DOHH2 (cell line): ENCODE results near the gene CHST3.

Experiments
- H3F3A ChIP-seq: fragments of 200-600 bp; sonication (generic), shearing (Covaris generic); 2 replicates; pipeline ENCODE4 v1.6.0; 2016; ENCODE audit warnings: antibody characterized with exemption, mild to moderate bottlenecking; ENCODE audit not compliant: control insufficient read depth, insufficient read depth
- H3K27ac ChIP-seq: fragments of 200-600 bp; sonication (generic); 2 replicates; pipeline ENCODE4 v1.5.1; 2014; ENCODE audit warnings: low read depth, mild to moderate bottlenecking, low read length, moderate library complexity
- H3K27me3 ChIP-seq: fragments of 200-600 bp; sonication (generic); 2 replicates; pipeline ENCODE4 v1.6.1; 2014; ENCODE audit warnings: mild to moderate bottlenecking, low read length, mixed read lengths; ENCODE audit not compliant: control insufficient read depth
- H3K36me3 ChIP-seq: fragments of 200-600 bp; sonication (generic); 2 replicates; pipeline ENCODE4 v1.6.1; 2014; ENCODE audit warnings: mild to moderate bottlenecking, low read length, moderate library complexity, mixed read lengths; ENCODE audit not compliant: control insufficient read depth
- H3K4me1 ChIP-seq: fragments of 200-600 bp; sonication (generic); 2 replicates; pipeline ENCODE4 v1.6.1; 2014; ENCODE audit warnings: mild to moderate bottlenecking, low read length, mixed read lengths; ENCODE audit not compliant: control insufficient read depth
- H3K4me2 ChIP-seq: fragments of 200-600 bp; sonication (generic); 2 replicates; pipeline ENCODE4 v1.6.0; 2014; ENCODE audit warnings: mild to moderate bottlenecking, low read length, moderate library complexity
- H3K4me3 ChIP-seq: fragments of 200-600 bp; sonication (generic); 2 replicates; pipeline ENCODE4 v1.5.1; 2014; ENCODE audit warnings: mild to moderate bottlenecking, low read length, mixed read lengths
- H3K79me2 ChIP-seq: fragments of 200-600 bp; sonication (generic); 2 replicates; pipeline ENCODE4 v1.6.1; 2014; ENCODE audit warnings: mild to moderate bottlenecking, low read length, mixed read lengths; ENCODE audit not compliant: control insufficient read depth
- H3K9me2 ChIP-seq: fragments of 200-600 bp; sonication (generic); replicated peaks from 2 replicates; pipeline ENCODE4 v1.6.1; 2014; ENCODE audit warnings: mild to moderate bottlenecking, low read length, mixed read lengths; ENCODE audit not compliant: control insufficient read depth
- H3K9me3 ChIP-seq: fragments of 200-600 bp; sonication (generic); 2 replicates; pipeline ENCODE4 v1.6.1; 2014; ENCODE audit warnings: antibody characterized with exemption, low read length, mixed read lengths; ENCODE audit not compliant: control insufficient read depth, insufficient read depth
- H4K20me1 ChIP-seq: fragments of 200-600 bp; sonication (generic); 2 replicates; pipeline ENCODE4 v1.6.0; 2014; ENCODE audit warnings: low read depth, mild to moderate bottlenecking, antibody characterized with exemption, low read length, moderate library complexity; ENCODE audit not compliant: control insufficient read depth, insufficient read depth
- CTCF ChIP-seq: fragments of 200-600 bp; sonication (generic); IDR thresholded peaks from one replicate; pipeline ENCODE4 v1.5.1; 2014; ENCODE audit warnings: antibody characterized with exemption, mild to moderate bottlenecking, low read depth, low read length; ENCODE audit not compliant: poor library complexity, severe bottlenecking
- EZH2phosphoT487 ChIP-seq: fragments of 200-600 bp; sonication (generic); IDR thresholded peaks from 2 replicates; pipeline ENCODE4 v1.6.1; 2017; ENCODE audit warnings: borderline replicate concordance, mild to moderate bottlenecking, antibody characterized with exemption, low read length, moderate library complexity, mixed read lengths

CHST3 gene

GRCh38 chr10:72011468-72011867 is 47.3 kb downstream of the CHST3 start:
- H3K4me2 ChIP-seq, result no peak overlapping the region
- H3K79me2 ChIP-seq, result no peaks in the 10 kb centered on the region
- no peaks in the 10 kb centered on the region for H3K9me2 ChIP-seq
- peaks cover 6% of the 10 kb centered on the region; the same call in 1 of the 2 replicates for H3K27me3 ChIP-seq
- no peaks in the 10 kb centered on the region for H3K36me3 ChIP-seq
- no peaks in the 10 kb centered on the region for H3F3A ChIP-seq
- no peak for TF ChIP-seq CTCF
- TF ChIP-seq EZH2phosphoT487, result no peak
- no peak overlapping the region for H3K4me3 ChIP-seq
- H3K9me3 ChIP-seq, result no peaks in the 10 kb centered on the region
- H3K27ac ChIP-seq, result no peak overlapping the region
- H4K20me1 ChIP-seq, result no peaks in the 10 kb centered on the region
- H3K4me1 ChIP-seq, result no peaks in the 10 kb centered on the region

GRCh38 chr10:72011976-72012512 is 47.8 kb downstream of the CHST3 start:
- no peak overlapping the region for H3K4me3 ChIP-seq
- H3K9me2 ChIP-seq, result no peaks in the 10 kb centered on the region
- peaks cover 6% of the 10 kb centered on the region; the same call in 1 of the 2 replicates for H3K27me3 ChIP-seq
- no peak overlapping the region for H3K27ac ChIP-seq
- H3K4me2 ChIP-seq, result no peak overlapping the region
- no peaks in the 10 kb centered on the region for H3K4me1 ChIP-seq
- H3K36me3 ChIP-seq, result no peaks in the 10 kb centered on the region
- no peaks in the 10 kb centered on the region for H3F3A ChIP-seq
- TF ChIP-seq CTCF, result no peak
- no peak for TF ChIP-seq EZH2phosphoT487
- no peaks in the 10 kb centered on the region for H4K20me1 ChIP-seq
- H3K79me2 ChIP-seq, result no peaks in the 10 kb centered on the region
- H3K9me3 ChIP-seq, result no peaks in the 10 kb centered on the region

- H3K9me2 ChIP-seq, result no peaks in the 10 kb centered on the region
- TF ChIP-seq EZH2phosphoT487 (no peak), CTCF (no peak)
- H3K4me2 ChIP-seq, result no peak overlapping the region
- no peaks in the 10 kb centered on the region for H3F3A ChIP-seq
- peaks cover 6% of the 10 kb centered on the region; the same call in 1 of the 2 replicates for H3K27me3 ChIP-seq
- no peaks in the 10 kb centered on the region for H3K4me1 ChIP-seq
- H3K27ac ChIP-seq, result no peak overlapping the region
- H3K79me2 ChIP-seq, result no peaks in the 10 kb centered on the region
- H3K9me3 ChIP-seq, result no peaks in the 10 kb centered on the region
- no peaks in the 10 kb centered on the region for H3K36me3 ChIP-seq
- H4K20me1 ChIP-seq, result no peaks in the 10 kb centered on the region
- H3K4me3 ChIP-seq, result no peak overlapping the region
Observed at GRCh38 chr10:72012796-72013195, 48.6 kb downstream of the CHST3 start.
